CD4-positive, alpha-beta T cell (primary cell): ENCODE measurements around the gene RAB7A. TPM values are rescaled to one million over a fixed set of nuclear protein-coding genes. Genes with fewer than 3 reads are reported as not detected.

Experiments used
- ATAC-seq: fragments of 200-7000 bp; cut with Tn5 transposase; one replicate; pipeline ENCODE4 v1.10.0; 2022; ENCODE audit warnings: mild to moderate bottlenecking; ENCODE audit not compliant: poor library complexity
- CTCF ChIA-PET: fragments of 350-600 bp; sonication (Branson Sonifier 250); formaldehyde crosslinking; loops from one replicate; lab custom pipeline; 2021; ENCODE audit warnings: antibody characterized with exemption, inconsistent platforms; lab: Charles Lee
- POLR2A ChIA-PET: fragments of 350-600 bp; sonication (Branson Sonifier 250); formaldehyde crosslinking; loops from one replicate; lab custom pipeline; 2021; ENCODE audit warnings: antibody characterized with exemption, inconsistent platforms; lab: Charles Lee
- DNase-seq, 14 experiments: peaks; one replicate each; pipeline ENCODE4 v3.0.0-alpha.2; 2013 to 2020; ENCODE audit warnings: mixed read lengths in 2 of 14
- H3K27ac ChIP-seq, 2 donors: one replicate each; pipeline versions ENCODE4 v1.5.1 to v1.7.0; 2013; ENCODE audit warnings: low read length in 2 of 2, low read depth in 1 of 2, mild to moderate bottlenecking in 1 of 2
- H3K27me3 ChIP-seq, 2 experiments: 1 replicate in 1 of 2; 2 replicates in 1 of 2; pipeline versions ENCODE4 v1.6.1 to v1.7.0; 2013; ENCODE audit warnings: low read length in 2 of 2, control low read depth in 1 of 2, mild to moderate bottlenecking in 1 of 2, moderate library complexity in 1 of 2; ENCODE audit not compliant: insufficient read depth in 2 of 2, control insufficient read depth in 1 of 2
- H3K36me3 ChIP-seq: one replicate; pipeline ENCODE4 v1.6.1; 2013; ENCODE audit warnings: low read length, control low read depth; ENCODE audit not compliant: insufficient read depth
- H3K4me1 ChIP-seq: one replicate; pipeline ENCODE4 v1.6.1; 2013; ENCODE audit warnings: low read length, control low read depth; ENCODE audit not compliant: insufficient read depth
- H3K4me3 ChIP-seq: one replicate; pipeline ENCODE4 v1.5.1; 2013; ENCODE audit warnings: mild to moderate bottlenecking, low read length, moderate library complexity
- H3K9me3 ChIP-seq, 2 experiments: 1 replicate in 1 of 2; 2 replicates in 1 of 2; pipeline versions ENCODE4 v1.6.1 to v1.7.0; 2013; ENCODE audit warnings: low read length in 2 of 2, mild to moderate bottlenecking in 2 of 2, control low read depth in 1 of 2, moderate library complexity in 1 of 2; ENCODE audit not compliant: control insufficient read depth in 1 of 2, insufficient read depth in 1 of 2
- H3K27ac Mint-ChIP-seq: one replicate; pipeline ENCODE4 v1.8.0; 2020; ENCODE audit warnings: mixed read lengths
- H3K27me3 Mint-ChIP-seq: one replicate; pipeline ENCODE4 v1.8.0; 2021; ENCODE audit warnings: mixed read lengths
- H3K36me3 Mint-ChIP-seq: one replicate; pipeline ENCODE4 v1.8.0; 2021; ENCODE audit warnings: low read depth, mixed read lengths
- H3K4me1 Mint-ChIP-seq: one replicate; pipeline ENCODE4 v1.8.0; 2021; ENCODE audit warnings: low read depth, mixed read lengths
- H3K4me3 Mint-ChIP-seq: one replicate; pipeline ENCODE4 v1.8.0; 2020; ENCODE audit warnings: mild to moderate bottlenecking, mixed read lengths
- H3K9me3 Mint-ChIP-seq: one replicate; pipeline ENCODE4 v1.8.0; 2020; ENCODE audit warnings: mixed read lengths
- intact Hi-C, 2 experiments: fragments of 100-400 bp; cut with DNase I in 1 of 2; cut with micrococcal nuclease in 1 of 2; formaldehyde crosslinking; loops; one replicate each; pipeline versions ENCODE4 v1.15.1 to v1.9.0; 2023 to 2025; cut with DNase I, micrococcal nuclease
- polyA plus RNA-seq, 2 donors: library from polyadenylated mRNA; unstranded; fragments of 120-200 nt; gene quantifications; one replicate each; pipeline ENCODE4 v1.2.1, GENCODE V29; 2013
- total RNA-seq, 174 experiments: library from RNA in 2 of 174; stranded (reverse) in 2 of 174; gene quantifications; one replicate each; pipeline ENCODE4 v1.2.3 and lab custom pipeline; 2021 to 2026
- TF ChIP-seq, protein P1 (sequence below): fragments of 200-600 bp; IDR thresholded peaks from one replicate; pipeline ENCODE4 v1.8.0; 2022; ENCODE audit warnings: antibody characterized with exemption, mild to moderate bottlenecking

Gene RAB7A
- total RNA-seq: 100 to 1,000 TPM; 113 to 121 TPM
- polyA plus RNA-seq (2013, experiment 1 of 2): 146 TPM
- 147 TPM for polyA plus RNA-seq (2013, experiment 2 of 2)
- 29.0 to 271 (median 90.3) reads per million in 172 experiments for total RNA-seq (lab: John Stamatoyannopoulos, UW)

DNA sequence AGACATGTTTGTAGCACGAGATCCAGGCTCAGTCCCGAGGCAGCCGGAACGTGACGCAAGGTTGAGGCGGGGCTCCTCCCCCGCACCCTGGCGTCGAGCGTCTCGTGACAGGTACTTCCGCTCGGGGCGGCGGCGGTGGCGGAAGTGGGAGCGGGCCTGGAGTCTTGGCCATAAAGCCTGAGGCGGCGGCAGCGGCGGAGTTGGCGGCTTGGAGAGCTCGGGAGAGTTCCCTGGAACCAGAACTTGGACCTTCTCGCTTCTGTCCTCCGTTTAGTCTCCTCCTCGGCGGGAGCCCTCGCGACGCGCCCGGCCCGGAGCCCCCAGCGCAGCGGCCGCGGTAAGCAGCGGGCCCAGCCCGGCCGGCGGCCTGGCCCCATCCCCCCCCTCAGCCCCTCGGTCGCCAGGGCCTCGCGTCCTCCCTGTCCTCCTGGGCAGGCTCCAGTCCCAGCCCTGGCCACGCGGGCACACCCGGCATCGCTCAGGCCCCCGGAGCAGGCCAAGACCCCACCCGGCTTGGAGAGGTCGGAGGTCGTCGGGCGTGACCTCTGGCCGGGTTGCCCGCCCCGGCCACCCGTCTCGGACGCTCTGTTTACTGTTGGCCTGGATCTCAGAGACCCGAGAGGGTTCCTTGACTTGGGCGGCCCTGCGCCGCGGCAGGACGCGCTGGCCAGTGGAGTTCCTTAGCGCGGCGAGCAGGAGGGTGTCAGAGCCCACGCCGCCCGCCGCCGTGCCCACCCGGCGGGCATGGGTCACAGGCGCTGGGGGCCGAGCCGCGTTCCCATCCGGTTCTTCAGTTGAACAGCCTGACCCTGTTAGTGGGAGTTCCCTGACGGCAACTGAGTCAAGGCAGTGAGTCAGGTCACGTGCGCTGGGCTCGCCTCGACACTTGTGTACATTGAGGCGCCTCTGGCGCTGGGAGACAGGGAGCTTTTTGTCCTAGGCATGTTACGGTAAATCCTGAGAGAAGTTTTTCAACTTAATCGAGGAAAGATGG, at the start of gene RAB7A:
Gene RAB7A, plus strand, starts transcription at position 161 of the 994 bp plus-strand sequence. CDS start 69,185 bp downstream, outside the sequence.
- no peaks in the 10 kb centered on the region for H3K36me3 ChIP-seq
- intact Hi-C loops: loop anchor here (1.0 to 10.0 kb wide), 8 partner anchors 45 to 1052 kb away; partner anchors contain the start of genes ABTB1 (in 1 of the 2), IFT122 (in 1 of the 2) and RPN1 (in 1 of the 2)
- Mint-ChIP-seq H3K27ac (peak within 1 kb of the TSS; percentile 97), H3K36me3 (peaks cover 33% of the 10 kb centered on the region), H3K27me3 (no peaks in the 10 kb centered on the region), H3K9me3 (no peaks in the 10 kb centered on the region), H3K4me1 (peaks cover 59% of the 10 kb centered on the region), H3K4me3 (peak within 1 kb of the TSS; percentile 100)
- ChIA-PET POLR2A (interaction anchor here (0.7 to 3.6 kb wide), 12 partner anchors 9 to 153 kb away, joined by 3 to 38 read pairs (median 4); partner anchors contain the start of gene ACAD9), CTCF (interaction anchor here (1.2 to 4.2 kb wide), 5 partner anchors 45 to 327 kb away, joined by 4 to 30 read pairs (median 7); no protein-coding TSS in a partner anchor)
- H3K27me3 ChIP-seq: no peaks in the 10 kb centered on the region
- H3K4me3 ChIP-seq: peak within 1 kb of the TSS; percentile 77
- ATAC-seq (peak; percentile 98), DNase-seq (peak; percentile 94 to 99 (median 97))
- H3K9me3 ChIP-seq: no peaks in the 10 kb centered on the region
- peaks cover 48% of the 10 kb centered on the region for H3K4me1 ChIP-seq
- TF ChIP-seq, protein P1, sequence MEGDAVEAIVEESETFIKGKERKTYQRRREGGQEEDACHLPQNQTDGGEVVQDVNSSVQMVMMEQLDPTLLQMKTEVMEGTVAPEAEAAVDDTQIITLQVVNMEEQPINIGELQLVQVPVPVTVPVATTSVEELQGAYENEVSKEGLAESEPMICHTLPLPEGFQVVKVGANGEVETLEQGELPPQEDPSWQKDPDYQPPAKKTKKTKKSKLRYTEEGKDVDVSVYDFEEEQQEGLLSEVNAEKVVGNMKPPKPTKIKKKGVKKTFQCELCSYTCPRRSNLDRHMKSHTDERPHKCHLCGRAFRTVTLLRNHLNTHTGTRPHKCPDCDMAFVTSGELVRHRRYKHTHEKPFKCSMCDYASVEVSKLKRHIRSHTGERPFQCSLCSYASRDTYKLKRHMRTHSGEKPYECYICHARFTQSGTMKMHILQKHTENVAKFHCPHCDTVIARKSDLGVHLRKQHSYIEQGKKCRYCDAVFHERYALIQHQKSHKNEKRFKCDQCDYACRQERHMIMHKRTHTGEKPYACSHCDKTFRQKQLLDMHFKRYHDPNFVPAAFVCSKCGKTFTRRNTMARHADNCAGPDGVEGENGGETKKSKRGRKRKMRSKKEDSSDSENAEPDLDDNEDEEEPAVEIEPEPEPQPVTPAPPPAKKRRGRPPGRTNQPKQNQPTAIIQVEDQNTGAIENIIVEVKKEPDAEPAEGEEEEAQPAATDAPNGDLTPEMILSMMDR: no peak
- H3K27ac ChIP-seq: peak within 1 kb of the TSS; percentile 64 to 78

DNA sequence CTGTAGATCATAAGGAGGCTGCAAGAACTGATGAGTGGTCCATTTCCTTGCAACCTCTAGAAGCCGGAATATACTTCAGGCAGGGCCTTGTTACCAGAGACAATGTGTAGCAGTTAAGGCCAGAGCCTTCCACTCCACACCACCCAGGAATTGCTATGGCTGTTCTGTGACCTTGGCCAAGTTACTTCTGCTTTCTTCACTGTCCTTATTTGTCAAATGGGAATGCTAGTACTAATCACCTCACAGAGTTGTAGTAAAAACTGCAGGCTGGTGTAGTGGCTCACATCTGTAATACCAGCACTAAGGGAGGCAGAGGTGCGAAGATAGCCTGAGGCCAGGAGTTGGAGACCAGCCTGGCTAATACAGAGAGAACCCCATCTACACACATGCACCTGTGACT, 46.6 kb upstream of the RAB7A start:
- ChIA-PET POLR2A (interaction anchor here (1.6 to 3.3 kb wide), 3 partner anchors 45 to 600 kb away, joined by 6 to 83 read pairs (median 38); partner anchors contain the start of gene RAB7A), CTCF (interaction anchor here (2.8 to 3.4 kb wide), 2 partner anchors 116 to 167 kb away, joined by 31 to 45 read pairs; no protein-coding TSS in a partner anchor)
- H3K27me3 Mint-ChIP-seq: no peaks in the 10 kb centered on the region
- H3K4me3 Mint-ChIP-seq: peak overlapping the region; percentile 97
- no peaks in the 10 kb centered on the region for H3K27me3 ChIP-seq
- H3K4me1 Mint-ChIP-seq: peaks cover 32% of the 10 kb centered on the region
- H3K27ac Mint-ChIP-seq: peak overlapping the region; percentile 94
- no peak overlapping the region for H3K4me3 ChIP-seq
- H3K9me3 Mint-ChIP-seq: no peaks in the 10 kb centered on the region
- DNase-seq (no peak), ATAC-seq (no peak)
- H3K27ac ChIP-seq: no peak overlapping the region
- no peaks in the 10 kb centered on the region for H3K9me3 ChIP-seq
- intact Hi-C loops: loop anchor here in 1 of 2 experiments (2.0 kb wide), 1 partner anchor 61 kb away; no protein-coding TSS in a partner anchor
- no peaks in the 10 kb centered on the region for H3K36me3 ChIP-seq
- peaks cover 37% of the 10 kb centered on the region for H3K4me1 ChIP-seq
- no peaks in the 10 kb centered on the region for H3K36me3 Mint-ChIP-seq
- TF ChIP-seq, protein P1: no peak
